Mesothelial cell of epicardium (in vitro differentiated cells): Measurements from ENCODE around the gene ZNF621. TPM values are rescaled to one million over a fixed set of nuclear protein-coding genes. Genes with fewer than 3 reads are reported as not detected.
"Not testable (repeated sequence)": the region's sequence is repeated elsewhere in the genome, so short reads cannot be mapped to it uniquely, and the experiment has no call there.

ENCODE experiments used
- DNase-seq, 2 experiments: peaks; one replicate each; pipeline ENCODE4 v3.0.0; 2021; ENCODE audit warnings: low spot score in 2 of 2; ENCODE audit not compliant: unreplicated experiment in 2 of 2
- H3K27ac Mint-ChIP-seq: 2 replicates; pipeline ENCODE4 v1.8.0; 2021; ENCODE audit warnings: mixed read lengths
- H3K27me3 Mint-ChIP-seq: 2 replicates; pipeline ENCODE4 v1.8.0; 2021; ENCODE audit warnings: low read depth, mixed read lengths
- H3K36me3 Mint-ChIP-seq: 2 replicates; pipeline ENCODE4 v1.8.0; 2021; ENCODE audit warnings: mixed read lengths
- H3K4me1 Mint-ChIP-seq: 2 replicates; pipeline ENCODE4 v1.8.0; 2021; ENCODE audit warnings: mixed read lengths
- H3K4me3 Mint-ChIP-seq: 2 replicates; pipeline ENCODE4 v1.8.0; 2021; ENCODE audit warnings: mild to moderate bottlenecking, moderate library complexity, mixed read lengths
- H3K9me3 Mint-ChIP-seq: 2 replicates; pipeline ENCODE4 v1.8.0; 2021; ENCODE audit warnings: mixed read lengths
- total RNA-seq: library from RNA; stranded (reverse); gene quantifications from 3 replicates; pipeline ENCODE4 v1.2.1, GENCODE V29; 2021
- TF ChIP-seq, protein P1 (sequence below): fragments of 200-600 bp; sonication (generic); IDR thresholded peaks from one replicate; pipeline ENCODE4 v1.5.0; 2021; ENCODE audit warnings: antibody characterized with exemption; ENCODE audit not compliant: unreplicated experiment

ZNF621 gene
- total RNA-seq, 1 donor from 2014 or later: 30.4 TPM

DNA sequence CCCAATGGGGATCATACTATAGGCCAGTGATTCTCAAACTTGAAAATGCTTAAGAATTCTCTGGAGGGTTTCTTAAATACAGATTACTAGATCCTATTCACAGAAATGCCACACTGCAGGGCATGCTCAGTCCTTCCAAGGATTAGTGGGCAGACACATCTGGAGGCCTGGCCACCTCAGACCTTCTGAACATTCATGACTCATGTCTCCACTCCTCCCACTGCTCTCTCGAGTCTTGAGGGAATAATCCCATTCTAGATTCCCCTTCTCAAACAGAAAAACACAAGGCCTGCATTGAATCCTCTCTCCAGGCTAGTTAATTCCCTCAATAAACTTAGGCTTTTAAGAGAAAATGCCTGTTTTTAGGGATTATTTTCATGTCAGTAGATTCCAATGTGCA, 22.1 kb downstream of the ZNF621 start:
- Mint-ChIP-seq H3K27ac (no peak overlapping the region), H3K9me3 (peaks cover 15% of the 10 kb centered on the region), H3K27me3 (no peaks in the 10 kb centered on the region), H3K36me3 (peaks cover 4% of the 10 kb centered on the region), H3K4me3 (no peak overlapping the region), H3K4me1 (no peaks in the 10 kb centered on the region)
- no peak for DNase-seq
- TF ChIP-seq, protein P1, sequence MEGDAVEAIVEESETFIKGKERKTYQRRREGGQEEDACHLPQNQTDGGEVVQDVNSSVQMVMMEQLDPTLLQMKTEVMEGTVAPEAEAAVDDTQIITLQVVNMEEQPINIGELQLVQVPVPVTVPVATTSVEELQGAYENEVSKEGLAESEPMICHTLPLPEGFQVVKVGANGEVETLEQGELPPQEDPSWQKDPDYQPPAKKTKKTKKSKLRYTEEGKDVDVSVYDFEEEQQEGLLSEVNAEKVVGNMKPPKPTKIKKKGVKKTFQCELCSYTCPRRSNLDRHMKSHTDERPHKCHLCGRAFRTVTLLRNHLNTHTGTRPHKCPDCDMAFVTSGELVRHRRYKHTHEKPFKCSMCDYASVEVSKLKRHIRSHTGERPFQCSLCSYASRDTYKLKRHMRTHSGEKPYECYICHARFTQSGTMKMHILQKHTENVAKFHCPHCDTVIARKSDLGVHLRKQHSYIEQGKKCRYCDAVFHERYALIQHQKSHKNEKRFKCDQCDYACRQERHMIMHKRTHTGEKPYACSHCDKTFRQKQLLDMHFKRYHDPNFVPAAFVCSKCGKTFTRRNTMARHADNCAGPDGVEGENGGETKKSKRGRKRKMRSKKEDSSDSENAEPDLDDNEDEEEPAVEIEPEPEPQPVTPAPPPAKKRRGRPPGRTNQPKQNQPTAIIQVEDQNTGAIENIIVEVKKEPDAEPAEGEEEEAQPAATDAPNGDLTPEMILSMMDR: no peak

DNA sequence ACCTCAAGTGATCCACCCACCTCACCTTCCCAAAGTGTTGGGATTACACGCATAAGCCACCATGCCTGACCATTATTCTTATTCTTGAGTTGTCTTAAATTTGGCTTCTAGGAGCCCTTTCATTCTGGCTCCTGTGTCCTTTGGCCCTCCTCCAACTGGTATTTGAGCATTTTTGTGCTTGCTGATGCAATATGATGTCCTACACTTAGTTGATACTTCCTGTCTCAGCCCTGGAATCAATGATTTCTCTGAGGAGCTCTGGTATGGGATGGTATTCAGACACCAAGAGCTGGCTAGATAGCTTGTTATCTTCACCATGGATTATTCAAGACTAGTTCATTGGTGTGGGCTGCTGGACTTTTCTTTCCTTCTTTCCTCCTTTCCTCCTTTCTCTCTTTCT, 25.4 kb downstream of the ZNF621 start:
- peaks cover 4% of the 10 kb centered on the region for H3K36me3 Mint-ChIP-seq
- TF ChIP-seq, protein P1: no peak
- DNase-seq: no peak
- H3K27ac Mint-ChIP-seq: no peak overlapping the region
- no peaks in the 10 kb centered on the region for H3K27me3 Mint-ChIP-seq
- peaks cover 17% of the 10 kb centered on the region for H3K9me3 Mint-ChIP-seq
- H3K4me1 Mint-ChIP-seq: no peaks in the 10 kb centered on the region
- H3K4me3 Mint-ChIP-seq: no peak overlapping the region

DNA sequence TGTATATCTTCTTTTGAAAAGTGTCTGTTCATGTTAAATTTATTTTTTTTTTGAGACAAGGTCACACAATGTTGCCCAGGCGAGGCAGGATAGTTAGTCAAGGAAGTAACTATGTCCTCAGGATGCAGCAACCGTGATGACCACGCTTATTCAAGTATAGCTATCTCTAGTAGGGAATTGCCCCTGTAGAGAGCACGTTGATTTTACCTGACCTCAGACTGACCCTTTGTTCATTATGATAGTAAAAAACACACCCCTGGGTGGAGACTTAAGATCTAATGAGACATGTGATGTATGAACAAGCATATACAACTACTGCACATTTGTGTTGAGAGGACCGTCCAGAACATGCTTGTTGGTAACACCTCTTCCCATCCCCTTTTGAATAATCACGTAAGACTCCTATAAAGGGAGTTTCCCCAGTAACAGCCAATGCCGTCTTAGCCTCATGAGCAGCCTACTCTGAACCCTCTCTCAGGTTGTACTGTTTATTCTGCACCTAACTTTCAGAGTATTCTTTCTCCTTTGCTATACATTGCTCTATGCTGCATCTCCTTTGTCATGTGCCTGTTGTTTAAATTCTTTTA, 32.9 kb downstream of the ZNF621 start:
- TF ChIP-seq, protein P1: no peak
- Mint-ChIP-seq H3K27ac (no peak overlapping the region), H3K36me3 (peaks cover 14% of the 10 kb centered on the region), H3K4me1 (no peaks in the 10 kb centered on the region), H3K27me3 (no peaks in the 10 kb centered on the region), H3K4me3 (no peak overlapping the region), H3K9me3 (peaks cover 21% of the 10 kb centered on the region)
- no peak for DNase-seq

DNA sequence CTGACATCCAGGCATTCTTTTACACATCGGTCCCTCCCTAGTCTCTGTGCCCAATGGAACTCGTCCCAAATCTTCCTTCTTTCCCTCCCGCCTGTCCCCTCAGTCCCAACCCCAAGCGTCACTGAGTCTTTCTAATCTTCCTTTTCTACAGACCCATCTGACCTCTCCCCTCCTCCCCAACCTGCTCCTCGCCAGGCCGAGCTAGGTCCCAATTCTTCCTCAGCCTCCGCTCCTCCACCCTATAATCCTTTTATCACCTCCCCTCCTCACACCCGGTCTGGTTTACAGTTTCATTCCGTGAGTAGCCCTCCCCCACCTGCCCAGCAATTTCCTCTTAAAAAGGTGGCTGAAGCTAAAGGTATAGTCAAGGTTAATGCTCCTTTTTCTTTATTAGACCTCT, 37.7 kb downstream of the ZNF621 start:
- not testable (repeated sequence) for DNase-seq, H3K4me1 Mint-ChIP-seq, H3K27ac Mint-ChIP-seq

DNA sequence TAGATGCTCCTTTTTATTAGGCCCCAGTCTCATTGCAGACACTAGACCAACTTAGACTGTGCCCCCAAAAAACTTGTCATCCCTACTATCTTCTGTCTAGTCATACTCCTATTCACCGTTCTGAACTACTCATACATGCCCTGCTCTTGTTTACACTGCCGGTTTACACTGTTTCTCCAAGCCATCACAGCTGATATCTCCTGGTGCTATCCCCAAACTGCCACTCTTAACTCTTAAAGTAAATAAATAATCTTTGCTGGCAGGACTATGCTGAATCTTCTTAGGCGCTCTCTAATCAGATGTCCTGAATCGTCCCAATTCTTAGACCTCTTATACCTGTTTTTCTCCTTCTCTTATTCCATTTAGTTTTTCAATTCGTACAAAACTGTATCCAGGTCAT, 40.9 kb downstream of the ZNF621 start:
- Mint-ChIP-seq H3K4me1 (peaks cover 14% of the 10 kb centered on the region), H3K36me3 (peaks cover 11% of the 10 kb centered on the region), H3K9me3 (peaks cover 27% of the 10 kb centered on the region)
- H3K27ac Mint-ChIP-seq, H3K4me3 Mint-ChIP-seq, H3K27me3 Mint-ChIP-seq, DNase-seq: not testable (repeated sequence)

More for the DNA sequence above, 37.7 kb downstream of the ZNF621 start:
- Mint-ChIP-seq H3K9me3 (peaks cover 22% of the 10 kb centered on the region), H3K36me3 (peaks cover 14% of the 10 kb centered on the region)
- not testable (repeated sequence) for H3K4me3 Mint-ChIP-seq, H3K27me3 Mint-ChIP-seq

DNA sequence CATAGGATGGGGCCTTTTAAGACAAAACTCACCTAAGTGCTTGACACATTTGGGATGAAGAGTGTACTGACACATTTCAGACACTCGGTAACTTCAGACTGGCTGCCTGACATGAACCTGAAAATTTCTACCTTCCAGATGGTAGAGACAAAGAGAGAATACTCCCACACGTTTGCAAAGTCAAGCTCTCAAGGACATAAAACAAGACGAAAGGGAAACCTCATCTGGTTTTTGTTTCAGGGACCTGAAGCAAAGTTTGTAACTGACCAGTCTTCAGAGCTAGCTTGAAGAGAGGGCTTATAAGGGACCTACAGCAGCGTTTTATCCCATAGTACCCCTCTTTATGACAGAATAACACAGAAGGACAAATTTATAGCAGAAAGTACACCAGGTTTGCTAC, 41.9 kb downstream of the ZNF621 start:
- Mint-ChIP-seq H3K27ac (no peak overlapping the region), H3K4me1 (peaks cover 18% of the 10 kb centered on the region), H3K4me3 (no peak overlapping the region), H3K9me3 (peaks cover 17% of the 10 kb centered on the region), H3K27me3 (no peaks in the 10 kb centered on the region), H3K36me3 (peaks cover 3% of the 10 kb centered on the region)
- TF ChIP-seq, protein P1: no peak
- no peak for DNase-seq

DNA sequence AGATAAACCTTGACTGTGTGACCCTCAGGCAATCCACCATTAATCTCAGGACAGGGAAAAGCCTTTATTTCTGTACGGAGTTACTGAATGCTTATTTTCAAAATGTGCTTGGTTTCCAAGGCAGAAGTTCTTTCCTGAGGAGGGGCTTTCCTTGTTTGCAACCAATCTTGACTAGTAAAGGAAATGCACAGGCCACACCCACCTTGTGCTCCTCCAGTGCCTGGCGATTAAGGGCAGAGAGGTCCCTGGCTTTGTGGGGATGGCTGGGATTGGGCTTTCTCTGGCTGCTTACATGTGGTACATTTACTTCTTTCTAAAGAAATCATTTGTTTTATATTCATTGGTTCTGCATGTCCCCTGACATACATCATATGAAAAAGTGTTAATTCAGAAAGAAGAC, 47.8 kb downstream of the ZNF621 start:
- TF ChIP-seq, protein P1: no peak
- no peak for DNase-seq
- no peaks in the 10 kb centered on the region for H3K36me3 Mint-ChIP-seq
- H3K27ac Mint-ChIP-seq: no peak overlapping the region
- peaks cover 7% of the 10 kb centered on the region for H3K9me3 Mint-ChIP-seq
- no peaks in the 10 kb centered on the region for H3K27me3 Mint-ChIP-seq
- no peak overlapping the region for H3K4me3 Mint-ChIP-seq
- peaks cover 10% of the 10 kb centered on the region for H3K4me1 Mint-ChIP-seq
